Measurements from ENCODE around the gene VEGFA.

Gene VEGFA

DNA sequence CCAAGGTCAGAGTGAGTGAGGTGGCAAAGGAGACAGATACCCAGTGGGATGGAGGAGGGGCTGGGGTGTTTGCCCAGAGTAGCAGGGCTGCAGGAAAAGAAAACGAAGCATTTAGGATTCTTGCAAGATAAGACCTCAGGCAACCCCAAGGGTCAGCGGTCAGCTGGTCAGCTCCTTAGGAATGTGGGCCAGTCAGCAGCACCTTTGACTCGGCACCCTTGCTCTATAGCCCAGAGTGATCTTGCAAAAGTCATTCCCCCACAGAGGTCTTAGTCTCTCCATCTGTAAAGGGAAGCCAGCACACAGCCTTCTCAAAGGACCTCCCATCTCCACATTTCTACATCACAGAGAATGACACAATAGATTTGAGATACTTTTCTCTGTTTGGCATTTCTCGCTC lies 56.7 kb downstream of the VEGFA start:
- DNase-seq, result no peak

DNA sequence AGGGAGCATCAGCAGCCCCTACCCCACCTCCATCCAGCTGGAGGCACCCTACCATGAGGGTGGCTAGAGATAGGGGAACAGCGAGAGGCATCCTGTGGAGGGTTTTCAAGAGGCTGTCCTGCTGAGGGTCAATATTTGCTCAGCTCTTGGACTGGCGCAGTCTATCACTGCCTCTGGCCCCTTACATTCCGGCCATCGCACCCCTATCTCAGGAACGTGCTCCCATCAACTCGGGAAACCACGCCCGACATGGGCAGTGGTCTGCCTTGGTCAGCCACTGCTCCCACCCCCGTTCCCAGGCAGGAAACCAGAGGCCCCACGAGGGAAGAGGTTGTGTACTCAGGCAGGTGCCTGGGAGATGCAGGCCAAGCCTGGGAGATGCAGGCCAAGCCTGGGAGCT lies 57.9 kb downstream of the VEGFA start:
- no peak for DNase-seq

DNA sequence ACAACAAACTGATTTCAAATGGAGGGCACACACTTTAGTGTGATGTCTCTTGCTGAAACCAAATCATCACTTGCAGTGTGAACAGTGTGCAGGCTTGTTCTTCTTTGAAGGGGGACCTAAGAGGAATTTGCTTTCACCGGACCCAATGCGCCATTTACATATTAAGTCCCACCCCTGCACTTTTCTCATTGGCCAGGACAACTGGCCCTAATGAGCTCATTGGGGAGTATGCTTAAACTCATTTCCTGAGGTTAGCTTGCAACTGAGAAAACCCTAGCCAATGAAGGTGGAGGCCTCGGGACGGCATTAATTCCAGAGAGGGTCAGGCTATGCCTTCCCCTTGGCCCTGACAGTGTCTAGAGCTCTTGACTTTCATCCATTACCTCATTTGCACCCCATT lies 58.7 kb downstream of the VEGFA start:
- no peak for DNase-seq

DNA sequence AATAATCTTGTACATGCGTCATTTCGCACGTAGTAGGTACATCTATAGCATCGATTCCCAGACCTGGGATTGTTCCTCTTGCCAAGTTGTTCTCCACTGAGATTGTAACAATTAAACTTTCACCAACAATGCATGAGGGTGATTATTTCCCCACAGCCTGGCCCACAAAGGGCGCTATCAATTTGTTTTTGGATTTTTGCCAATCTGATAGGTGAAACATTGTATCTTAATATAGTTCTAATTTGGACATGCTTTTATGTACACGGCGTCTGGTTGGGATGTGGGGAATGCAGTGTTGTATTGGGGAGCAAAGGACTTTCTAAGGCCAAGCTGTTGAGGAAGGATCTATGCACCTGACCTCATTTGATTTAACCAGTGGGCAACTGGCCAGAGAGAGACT lies 59.5 kb downstream of the VEGFA start:
- DNase-seq, result no peak

DNA sequence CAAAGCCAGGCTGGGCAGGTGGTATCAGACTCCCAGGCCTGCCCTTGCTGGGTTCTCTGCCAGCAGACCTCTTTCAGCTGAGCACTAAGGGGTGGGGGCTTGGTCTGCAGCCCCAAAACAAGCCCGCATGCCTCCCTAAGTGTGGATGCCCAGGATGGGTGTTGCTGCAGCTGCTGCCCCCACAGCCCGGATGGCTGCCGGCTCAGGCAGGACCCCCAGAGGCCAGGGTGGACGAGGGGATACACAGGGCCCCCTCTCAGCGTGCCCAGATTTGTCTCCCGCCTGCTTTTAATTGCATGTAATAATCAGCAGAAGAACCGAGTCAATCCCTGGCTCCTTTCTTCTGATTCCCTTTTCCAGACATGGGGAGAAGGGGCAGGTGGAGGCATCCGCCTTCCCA lies 60.8 kb downstream of the VEGFA start:
- no peak for DNase-seq

DNA sequence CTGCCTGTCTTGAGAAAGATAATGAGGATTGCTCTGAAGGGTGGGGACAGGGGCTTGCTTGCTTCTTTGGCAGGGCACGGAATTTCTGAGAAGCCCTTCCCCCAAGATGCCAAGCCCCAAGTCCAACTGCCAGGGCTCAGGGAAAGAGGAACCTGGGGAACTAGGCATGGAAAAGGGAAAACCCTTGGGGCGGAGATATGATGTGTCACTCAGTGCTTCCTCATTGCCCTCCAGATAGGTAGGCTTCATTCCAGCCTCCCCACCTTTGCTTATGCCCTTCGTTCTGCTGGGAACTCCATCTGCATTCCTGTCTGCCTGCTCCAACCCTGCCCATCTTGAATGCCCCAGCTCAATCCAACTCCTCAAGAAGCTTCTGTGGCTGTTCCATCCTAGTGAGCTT lies 61.2 kb downstream of the VEGFA start:
- no peak for DNase-seq

DNA sequence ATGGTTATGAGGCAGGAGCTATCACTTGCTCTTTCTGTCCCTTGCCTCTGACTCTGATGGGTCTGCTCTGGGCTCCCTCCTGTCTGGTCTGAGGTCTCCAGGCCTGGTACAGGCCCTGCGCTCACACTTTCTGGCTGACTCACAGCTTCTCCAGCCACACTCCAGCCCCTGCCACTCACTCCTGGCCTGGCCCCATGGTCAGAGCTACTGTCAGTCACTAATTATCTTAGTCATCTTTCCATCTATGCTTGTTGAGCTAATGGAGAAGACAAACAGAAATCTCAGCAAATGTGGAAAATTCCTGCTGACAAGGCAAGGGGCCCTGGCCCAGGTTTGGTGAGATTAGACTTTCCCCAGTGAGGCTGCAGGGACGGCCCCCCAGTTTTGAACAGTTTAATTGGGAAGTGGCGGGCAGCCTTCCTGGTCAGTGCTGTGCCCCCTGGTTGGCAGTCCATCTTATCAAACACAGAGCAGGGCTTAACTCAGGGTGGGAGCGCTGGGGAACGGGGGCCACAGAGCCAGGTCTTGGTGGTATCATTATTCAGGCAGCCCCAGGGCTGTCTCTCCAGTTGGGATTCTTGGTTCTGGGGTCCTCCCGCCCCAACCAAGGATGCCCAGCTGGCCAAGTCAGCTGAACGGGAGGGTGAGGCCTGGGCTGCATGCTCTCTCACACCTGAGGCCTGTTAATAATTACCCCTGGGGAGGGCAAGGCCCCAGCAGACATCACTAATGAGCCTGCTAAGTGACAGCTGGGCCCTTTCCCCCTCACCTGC lies 63.4 kb downstream of the VEGFA start:
- no peak for DNase-seq

DNA sequence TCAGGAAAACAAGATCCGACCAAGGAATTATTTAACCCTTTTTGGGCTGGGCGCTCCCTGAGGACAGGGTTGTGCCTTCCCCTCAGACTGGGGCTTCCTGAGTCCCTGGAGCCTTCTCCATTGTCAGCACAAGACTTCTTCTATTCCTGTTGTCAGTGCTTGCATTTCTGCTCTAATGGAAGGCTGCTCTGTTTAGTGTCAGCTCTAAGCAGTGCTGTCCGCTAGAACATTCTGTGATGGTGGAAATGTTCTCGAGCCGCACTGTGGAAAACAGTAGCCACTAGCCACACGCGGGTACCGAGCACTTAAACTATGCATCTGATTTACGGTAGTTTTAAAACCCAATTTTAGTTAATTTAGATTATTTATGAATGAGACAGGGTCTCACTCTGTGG lies 64.0 kb downstream of the VEGFA start:
- DNase-seq, result no peak

DNA sequence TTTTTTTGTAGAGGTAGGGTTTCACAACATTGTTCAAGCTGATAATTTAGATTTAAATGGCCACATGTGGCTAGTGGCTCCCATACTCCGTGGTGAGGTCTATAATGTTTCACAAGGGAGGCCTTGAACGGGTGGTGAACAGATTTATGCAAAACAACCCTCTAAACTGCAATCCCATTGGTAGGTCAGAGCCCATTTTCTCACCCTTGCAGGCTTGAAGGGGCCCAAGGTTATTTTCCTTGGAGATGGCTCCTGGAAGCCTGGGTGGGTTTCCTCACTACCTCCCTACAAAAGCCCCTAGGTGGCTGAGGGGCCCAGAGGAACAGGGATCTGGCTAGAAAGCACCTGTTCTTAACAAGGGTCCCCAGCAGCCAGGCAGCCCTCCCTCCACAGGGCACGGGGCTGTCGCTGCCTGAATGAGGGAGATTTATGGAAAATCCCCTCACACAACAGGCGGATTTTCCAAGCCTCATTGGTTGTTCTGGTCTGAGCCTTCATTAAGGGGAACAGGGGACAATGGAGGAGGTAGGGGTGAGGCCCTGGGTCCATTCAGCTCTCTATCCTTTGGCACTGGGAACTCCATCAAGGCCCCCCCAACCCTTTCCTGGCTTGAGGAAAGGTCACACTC lies 64.6 kb downstream of the VEGFA start:
- no peak for DNase-seq

DNA sequence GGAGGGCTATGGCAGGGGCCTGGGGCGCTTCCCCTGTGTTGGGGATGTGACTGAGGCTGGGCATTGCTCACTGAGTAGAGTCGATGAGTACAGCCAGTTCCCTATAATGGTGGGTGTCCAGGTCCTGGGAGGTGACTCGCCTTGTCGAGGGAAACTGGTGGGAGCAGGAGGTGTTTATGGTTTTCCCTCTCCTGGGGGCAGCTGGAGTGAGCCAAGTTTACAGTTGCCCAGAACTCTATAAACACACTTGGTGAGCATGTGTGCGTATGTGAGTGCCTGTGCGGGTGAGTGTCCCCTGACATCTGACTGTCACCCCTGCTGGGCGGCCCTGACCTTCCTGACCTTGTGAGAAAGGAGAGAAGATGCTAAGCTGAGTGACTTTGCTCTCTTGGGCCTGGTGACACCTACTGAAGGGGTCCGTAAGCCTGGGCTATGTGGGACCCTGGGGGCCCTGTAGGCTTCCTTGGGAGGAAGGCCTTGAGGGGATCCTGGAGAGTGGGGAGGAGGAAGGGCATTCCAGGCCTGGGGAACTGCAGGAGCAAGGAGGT lies 65.9 kb downstream of the VEGFA start:
- DNase-seq, result no peak
